ENCODE data around the gene ZNF133.
"Not testable (repeated sequence)": the region's sequence is repeated elsewhere in the genome, so short reads cannot be mapped to it uniquely, and the experiment has no call there.

Gene ZNF133

GRCh38 chr20:18284805-18285533, 3.4 kb upstream of the ZNF133 start:
- DNase-seq (ENCODE audit: low read depth in 2 of 2), result no peak

DNA sequence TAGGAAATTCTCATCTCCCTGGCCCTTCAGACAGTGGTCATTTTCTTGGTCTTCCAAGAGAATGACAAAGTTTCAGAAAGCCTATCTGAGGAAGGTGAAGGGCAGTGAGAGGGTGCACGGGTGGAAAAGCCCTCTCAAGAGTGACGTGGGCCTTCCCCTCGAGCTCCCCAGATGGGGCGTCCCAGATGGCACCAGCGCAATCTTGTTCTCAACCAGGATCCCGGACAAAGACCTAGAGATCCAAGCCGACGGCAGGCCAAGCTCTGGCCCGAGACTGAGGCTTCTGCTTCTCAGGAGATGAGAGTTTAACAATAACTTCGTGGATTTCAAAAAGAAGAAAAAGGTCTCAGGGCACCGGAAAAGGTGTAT, 797 bp upstream of the ZNF133 start:
- DNase-seq (ENCODE audit: low read depth in 2 of 2), result no peak

DNA sequence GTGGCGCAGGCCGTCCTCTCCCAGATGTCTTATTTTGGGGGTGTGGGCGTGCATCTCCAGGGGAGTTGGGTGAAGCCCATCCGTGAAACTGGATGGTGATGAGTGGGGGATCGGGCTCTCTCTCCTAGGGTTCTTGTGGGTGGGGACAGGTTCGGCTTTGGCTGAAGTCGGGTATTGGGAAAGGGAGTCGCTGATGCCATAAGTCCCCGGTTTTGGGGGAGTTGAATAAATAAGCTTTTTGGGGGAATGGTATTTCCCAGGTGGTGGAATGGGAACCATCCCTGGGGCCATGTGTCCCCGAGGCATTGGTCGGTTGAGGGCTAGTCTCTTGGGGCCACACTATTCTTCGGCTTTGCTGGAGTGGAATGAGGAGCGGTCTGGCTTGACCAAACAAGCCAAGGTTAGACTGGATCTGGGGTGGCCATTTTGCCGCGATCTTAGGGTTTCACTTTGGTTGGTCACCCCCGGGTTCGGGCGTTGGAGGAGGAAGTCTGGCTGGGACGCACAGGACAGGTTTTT, 481 bp downstream of the ZNF133 start:
- DNase-seq (ENCODE audit: low read depth in 2 of 2), result no peak

- no peak for DNase-seq (ENCODE audit: low read depth in 2 of 2)
Measured at GRCh38 chr20:18289306-18289705, 979 bp downstream of the ZNF133 start.

DNA sequence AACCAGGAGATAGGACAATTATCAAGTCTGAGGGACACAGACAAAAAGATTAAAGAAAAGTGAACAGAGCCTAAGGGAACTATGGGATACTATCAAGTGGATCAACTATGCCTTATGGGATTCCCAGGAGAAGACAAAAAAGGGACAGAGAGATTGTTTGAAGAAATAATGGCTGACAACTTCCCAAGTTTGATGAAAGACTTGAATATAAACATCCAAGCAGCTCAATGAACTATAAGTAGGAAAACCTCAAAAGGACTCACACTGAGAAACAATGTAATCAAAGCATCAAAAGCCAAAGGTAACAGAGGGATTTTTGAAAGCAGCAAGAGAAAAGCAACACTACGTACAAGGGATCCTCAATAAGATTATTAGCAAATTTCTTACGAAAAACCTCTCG, 11.0 kb downstream of the ZNF133 start:
- no peak for DNase-seq (ENCODE audit: low read depth in 2 of 2)

- no peak for DNase-seq (ENCODE audit: low read depth in 2 of 2)
Measured at GRCh38 chr20:18304618-18305017, 16.3 kb downstream of the ZNF133 start.

DNA sequence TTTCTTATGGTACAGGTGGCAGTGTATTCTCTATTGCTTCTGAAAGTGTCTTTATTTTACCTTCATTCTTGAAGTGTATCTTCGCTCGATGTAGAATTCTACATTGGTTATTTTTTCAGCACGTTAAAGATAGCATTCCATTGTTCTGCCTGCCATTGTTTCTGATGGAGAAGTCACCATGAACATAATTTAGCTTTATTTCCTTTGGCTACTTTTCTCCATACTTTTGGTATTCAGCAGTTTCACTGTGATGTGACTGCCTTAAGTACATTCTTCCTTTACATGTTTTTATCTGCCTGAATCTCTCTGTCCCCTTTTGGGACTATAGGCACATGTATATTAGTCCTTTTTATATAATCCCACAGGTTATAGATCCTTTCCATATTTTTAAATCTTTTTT, 19.0 kb downstream of the ZNF133 start:
- no peak for DNase-seq (ENCODE audit: low read depth in 2 of 2)

- DNase-seq (ENCODE audit: low read depth in 2 of 2), result no peak
Measured at GRCh38 chr20:18310051-18310450, 21.7 kb downstream of the ZNF133 start.

DNA sequence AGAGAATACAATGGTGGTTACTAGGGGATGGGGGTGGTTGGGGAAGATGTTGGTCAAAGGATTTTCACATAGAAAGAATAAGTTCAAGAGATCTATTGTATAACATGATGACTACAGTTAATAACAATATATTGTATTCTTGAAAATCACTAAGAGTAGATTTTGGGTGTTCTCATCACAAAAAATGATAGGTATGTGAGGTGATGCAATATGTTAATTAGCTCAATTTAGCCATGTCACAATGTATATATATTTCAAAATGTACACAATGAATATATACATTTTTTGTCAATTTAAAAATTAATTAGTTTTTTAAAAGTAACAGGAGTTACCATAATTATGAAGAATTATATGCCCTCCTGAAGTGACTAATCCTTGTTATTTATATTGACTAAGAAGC, 22.3 kb downstream of the ZNF133 start:
- DNase-seq (ENCODE audit: low read depth in 2 of 2), result no peak

- no peak for DNase-seq (ENCODE audit: low read depth in 2 of 2)
Measured at GRCh38 chr20:18312723-18313122, 24.4 kb downstream of the ZNF133 start.

- DNase-seq (ENCODE audit: low read depth in 2 of 2), result no peak
Measured at GRCh38 chr20:18313411-18313810, 25.1 kb downstream of the ZNF133 start.

- DNase-seq (ENCODE audit: low read depth in 2 of 2), result no peak
Measured at GRCh38 chr20:18314786-18315406, 26.6 kb downstream of the ZNF133 start.

- no peak for DNase-seq (ENCODE audit: low read depth in 2 of 2)
Measured at GRCh38 chr20:18316166-18316565, 27.8 kb downstream of the ZNF133 start.

GRCh38 chr20:18321316-18321715, 33.0 kb downstream of the ZNF133 start:
- DNase-seq (ENCODE audit: low read depth in 2 of 2), result no peak

DNA sequence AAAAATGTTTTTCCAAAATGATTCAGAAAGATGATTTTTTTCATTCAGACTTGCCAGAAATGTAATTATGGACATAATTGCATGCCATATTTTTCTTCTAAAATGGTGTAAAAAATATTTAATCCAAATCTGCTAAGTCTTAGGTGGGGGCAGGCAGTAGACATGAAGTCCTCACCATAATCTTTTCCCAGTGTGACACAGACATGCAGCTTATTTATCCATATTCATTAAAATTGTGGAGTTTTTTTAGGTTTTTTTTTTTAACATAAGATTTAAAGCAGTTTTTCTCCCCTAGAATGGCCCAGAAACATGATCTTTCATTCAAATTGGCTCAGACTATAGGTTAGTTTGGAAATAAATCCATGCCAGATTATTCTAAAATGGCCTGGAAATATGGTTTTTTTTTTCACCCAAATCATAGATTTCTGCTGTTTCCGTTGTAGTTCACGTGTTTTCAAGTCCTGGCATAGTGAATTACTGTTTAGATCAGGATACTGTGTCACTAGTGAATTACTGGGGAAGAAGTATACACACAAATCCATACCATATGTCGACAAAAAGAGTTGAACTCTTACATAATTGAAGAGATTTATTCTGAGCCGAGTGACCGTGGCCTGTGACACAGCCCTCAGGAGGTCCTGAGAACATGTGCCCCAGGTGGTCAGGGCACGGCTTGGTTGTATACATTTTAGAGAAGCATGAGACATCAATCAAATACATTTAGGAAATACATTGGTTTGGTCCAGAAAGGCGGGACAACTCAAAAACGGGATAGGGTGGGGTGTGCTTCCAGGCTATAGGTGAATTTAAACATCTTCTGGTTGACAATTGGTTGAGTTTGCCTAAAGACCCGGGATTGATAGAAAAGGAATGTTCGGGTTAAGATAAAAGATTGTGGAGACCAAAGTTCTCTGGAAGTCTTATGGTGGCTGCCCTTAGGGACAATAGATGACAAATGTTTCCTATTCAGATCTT, 33.9 kb downstream of the ZNF133 start:
- DNase-seq (ENCODE audit: low read depth in 2 of 2), result no peak

- no peak for DNase-seq (ENCODE audit: low read depth in 2 of 2)
Measured at GRCh38 chr20:18323705-18324104, 35.4 kb downstream of the ZNF133 start.

GRCh38 chr20:18324596-18325089, 36.3 kb downstream of the ZNF133 start:
- DNase-seq (ENCODE audit: low read depth in 2 of 2), result no peak

GRCh38 chr20:18326990-18327389, 38.7 kb downstream of the ZNF133 start:
- no peak for DNase-seq (ENCODE audit: low read depth in 2 of 2)

- DNase-seq (ENCODE audit: low read depth in 2 of 2), result no peak
Measured at GRCh38 chr20:18331694-18332093, 43.4 kb downstream of the ZNF133 start.

DNA sequence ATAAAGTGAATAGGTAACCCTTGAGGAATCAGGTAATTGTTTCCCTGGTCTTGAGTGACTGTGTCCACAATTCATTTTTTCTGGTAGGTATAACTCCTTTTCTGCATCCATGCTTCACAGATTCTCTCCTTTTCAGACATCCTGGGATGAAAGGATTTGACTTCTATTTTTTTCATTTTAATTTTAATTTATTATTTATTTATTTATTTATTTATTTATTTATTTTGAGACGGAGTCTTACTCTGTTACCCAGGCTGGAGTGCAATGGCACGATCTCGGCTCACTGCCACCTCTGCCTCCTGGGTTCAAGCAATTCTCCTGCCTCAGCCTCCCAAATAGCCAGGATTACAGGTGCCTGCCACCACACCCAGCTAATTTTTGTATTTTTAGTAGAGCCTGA, 61.4 kb downstream of the ZNF133 start:
- DNase-seq (ENCODE audit: low read depth in 2 of 2), result not testable (repeated sequence)

DNA sequence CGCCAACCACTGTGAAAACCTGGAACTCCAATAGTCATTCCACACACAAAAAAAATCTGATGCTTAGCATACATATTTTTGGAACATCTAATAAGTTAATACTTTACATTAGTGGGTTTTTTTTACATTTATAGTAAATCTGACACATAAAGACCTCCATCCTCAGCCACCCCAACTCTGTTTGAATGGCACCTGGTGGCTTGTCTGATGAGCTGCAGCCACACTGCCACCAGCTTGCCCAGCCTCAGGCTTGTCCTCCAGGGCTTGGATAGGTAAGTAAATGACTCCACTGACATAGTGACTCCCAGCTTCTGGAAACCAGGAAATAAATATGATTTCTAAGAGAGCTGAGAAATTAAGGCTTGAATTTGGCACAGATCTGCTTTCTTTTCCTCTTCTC, 71.5 kb downstream of the ZNF133 start:
- no peak for DNase-seq (ENCODE audit: low read depth in 2 of 2)

DNA sequence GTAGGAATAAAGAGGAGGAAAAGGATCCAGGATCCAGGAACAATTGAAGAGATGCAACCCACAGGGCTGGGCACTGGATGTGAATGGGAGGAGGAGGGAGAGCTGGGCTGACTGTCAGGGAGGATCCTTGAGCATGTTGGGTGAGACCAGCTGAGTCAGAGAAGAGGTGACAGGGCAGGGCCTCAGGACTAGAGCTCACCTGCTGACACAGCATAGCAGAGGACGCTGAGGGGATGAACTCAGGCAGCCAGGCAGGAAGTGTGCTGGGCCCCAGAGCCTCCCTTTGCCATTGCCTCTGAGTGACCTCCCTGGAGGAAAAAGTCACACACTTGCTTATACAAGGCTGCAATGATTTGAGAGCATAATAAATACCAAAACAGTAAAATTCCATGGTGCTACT, 72.3 kb downstream of the ZNF133 start:
- no peak for DNase-seq (ENCODE audit: low read depth in 2 of 2)
